C4-2B (cell line): ENCODE measurements around the gene ARHGEF28.

ENCODE experiments used
- H3K27ac ChIP-seq: fragments of 450-650 bp; 2 replicates; pipeline ENCODE4 v1.5.1; 2017
- ZFX ChIP-seq: fragments of 450-650 bp; IDR thresholded peaks from 2 replicates; pipeline ENCODE4 v1.6.1; 2017
- TF ChIP-seq, protein P1 (sequence below): fragments of 450-650 bp; conservative IDR thresholded peaks from 2 replicates; pipeline ENCODE4 v1.5.1; 2017; ENCODE audit warnings: mild to moderate bottlenecking

The ARHGEF28 gene

DNA sequence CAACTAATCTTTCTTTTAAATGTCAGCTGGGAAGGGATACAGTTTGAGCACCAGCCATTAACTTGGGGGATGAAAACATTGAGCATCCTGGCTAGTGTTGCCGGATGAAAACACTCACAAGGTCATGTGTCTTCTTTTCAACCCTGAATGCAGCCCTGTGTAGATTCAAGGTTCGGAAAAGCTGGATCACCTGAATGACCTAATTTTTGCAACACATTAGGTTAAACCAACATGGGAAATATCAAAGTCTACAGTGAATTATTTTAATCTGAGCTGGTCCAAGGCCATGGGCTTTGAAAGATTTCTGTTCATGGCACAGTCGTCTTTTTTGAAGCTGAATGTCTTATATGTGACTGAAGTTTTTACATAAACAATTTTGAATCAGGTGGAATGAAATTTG is 281.2 kb downstream of the ARHGEF28 start:
- TF ChIP-seq, protein P1, sequence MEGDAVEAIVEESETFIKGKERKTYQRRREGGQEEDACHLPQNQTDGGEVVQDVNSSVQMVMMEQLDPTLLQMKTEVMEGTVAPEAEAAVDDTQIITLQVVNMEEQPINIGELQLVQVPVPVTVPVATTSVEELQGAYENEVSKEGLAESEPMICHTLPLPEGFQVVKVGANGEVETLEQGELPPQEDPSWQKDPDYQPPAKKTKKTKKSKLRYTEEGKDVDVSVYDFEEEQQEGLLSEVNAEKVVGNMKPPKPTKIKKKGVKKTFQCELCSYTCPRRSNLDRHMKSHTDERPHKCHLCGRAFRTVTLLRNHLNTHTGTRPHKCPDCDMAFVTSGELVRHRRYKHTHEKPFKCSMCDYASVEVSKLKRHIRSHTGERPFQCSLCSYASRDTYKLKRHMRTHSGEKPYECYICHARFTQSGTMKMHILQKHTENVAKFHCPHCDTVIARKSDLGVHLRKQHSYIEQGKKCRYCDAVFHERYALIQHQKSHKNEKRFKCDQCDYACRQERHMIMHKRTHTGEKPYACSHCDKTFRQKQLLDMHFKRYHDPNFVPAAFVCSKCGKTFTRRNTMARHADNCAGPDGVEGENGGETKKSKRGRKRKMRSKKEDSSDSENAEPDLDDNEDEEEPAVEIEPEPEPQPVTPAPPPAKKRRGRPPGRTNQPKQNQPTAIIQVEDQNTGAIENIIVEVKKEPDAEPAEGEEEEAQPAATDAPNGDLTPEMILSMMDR = no peak
- no peak for TF ChIP-seq ZFX

DNA sequence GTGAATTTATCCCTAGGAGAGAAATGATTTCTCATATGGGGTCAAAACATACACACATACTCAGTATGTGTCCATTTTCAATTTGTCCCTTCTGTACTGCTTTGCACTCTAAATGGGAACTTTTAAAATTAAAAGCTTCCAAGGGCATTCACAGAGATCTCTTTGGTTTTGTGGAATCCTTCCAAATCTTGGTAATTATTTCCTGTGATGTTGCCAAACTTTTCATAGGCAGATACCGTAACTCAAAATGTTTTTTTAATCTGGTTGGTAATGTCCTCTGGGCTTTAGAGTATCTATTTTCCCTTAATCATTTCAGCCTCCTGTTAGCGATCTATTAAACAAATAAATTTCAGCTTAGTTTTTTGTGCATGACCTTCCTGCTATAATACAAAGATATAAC is 282.4 kb downstream of the ARHGEF28 start:
- H3K27ac ChIP-seq = no peak overlapping the region
- TF ChIP-seq, protein P1 = no peak
- TF ChIP-seq ZFX = no peak

More for the DNA sequence above, 281.2 kb downstream of the ARHGEF28 start:
- no peak overlapping the region for H3K27ac ChIP-seq

DNA sequence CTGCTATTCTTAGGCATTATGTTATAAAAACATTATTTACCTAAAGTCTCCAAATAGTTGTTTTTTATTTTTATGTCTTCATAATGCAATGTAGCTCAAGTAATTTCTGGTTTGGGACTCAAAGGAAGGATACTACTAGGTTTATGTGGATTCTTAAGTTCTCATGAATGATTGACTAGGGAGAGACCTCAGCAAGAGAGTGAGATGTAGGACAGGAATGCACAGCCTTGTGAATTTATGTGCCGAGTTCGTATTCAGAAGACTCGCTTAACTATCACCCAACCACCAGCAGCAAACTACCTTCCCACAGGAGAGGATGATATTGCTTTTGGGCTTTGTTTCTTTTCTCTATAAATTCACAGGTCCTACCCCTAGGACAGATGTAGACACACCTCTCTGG is 282.9 kb downstream of the ARHGEF28 start:
- H3K27ac ChIP-seq = no peak overlapping the region
- no peak for TF ChIP-seq ZFX

DNA sequence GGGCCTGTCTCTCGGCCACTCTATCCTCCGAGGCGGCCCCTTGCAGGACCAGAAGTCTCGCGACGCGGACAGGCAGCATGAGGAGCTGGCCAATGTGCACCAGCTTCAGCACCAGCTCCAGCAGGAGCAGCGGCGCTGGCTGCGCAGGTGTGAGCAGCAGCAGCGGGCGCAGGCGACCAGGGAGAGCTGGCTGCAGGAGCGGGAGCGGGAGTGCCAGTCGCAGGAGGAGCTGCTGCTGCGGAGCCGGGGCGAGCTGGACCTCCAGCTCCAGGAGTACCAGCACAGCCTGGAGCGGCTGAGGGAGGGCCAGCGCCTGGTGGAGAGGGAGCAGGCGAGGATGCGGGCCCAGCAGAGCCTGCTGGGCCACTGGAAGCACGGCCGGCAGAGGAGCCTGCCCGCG is 283.5 kb downstream of the ARHGEF28 start:
- TF ChIP-seq ZFX = no peak
- TF ChIP-seq, protein P1 = no peak
- H3K27ac ChIP-seq = no peak overlapping the region

DNA sequence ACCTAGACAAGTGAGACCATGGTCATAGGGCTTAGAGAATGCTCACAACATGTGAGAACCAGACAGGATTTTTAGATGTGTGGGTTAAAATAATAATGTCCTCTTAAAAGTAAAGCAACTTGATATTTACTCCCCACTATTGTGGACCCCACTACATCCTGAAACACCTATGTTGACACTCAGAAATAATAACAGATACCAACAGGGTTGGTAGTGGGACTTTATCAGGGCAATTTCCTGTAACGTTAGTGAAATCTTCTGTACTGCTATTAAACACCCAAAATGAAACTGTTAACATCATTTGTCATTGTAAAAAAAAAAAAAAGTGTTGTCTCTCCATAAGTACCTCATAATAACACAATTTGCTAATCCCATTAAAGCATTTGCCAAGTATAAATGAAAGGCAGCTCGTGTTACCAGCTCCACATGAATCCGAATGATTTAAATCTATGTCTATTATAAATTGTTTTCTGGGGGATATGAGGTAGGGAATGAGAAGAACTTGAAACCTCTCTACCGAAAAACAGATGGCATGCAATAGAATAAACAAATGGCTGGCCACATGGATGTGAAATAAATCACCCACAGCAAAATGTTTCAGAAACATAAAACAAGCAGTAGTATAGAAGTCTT is 285.9 kb downstream of the ARHGEF28 start:
- no peak overlapping the region for H3K27ac ChIP-seq

DNA sequence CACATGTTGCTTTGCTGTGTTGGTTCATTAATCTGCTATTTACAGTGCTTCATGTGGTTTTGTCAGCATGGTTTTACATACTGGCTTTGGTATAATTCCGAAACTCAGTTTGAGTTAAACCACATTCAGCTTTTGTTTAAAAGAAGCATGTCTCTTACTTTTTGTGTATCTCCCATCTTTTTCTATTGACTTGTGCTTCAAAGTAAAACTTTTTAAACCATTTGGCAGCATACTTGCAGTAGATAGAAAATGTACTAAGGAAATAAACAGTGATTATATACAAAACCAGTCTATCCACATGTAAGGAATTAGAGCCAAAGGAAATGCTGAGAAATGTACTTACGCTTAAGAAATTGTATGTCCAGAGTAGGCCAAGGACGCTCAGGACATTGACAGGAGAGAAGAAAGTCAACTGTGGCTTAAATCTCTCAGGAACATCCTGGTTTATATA is 286.9 kb downstream of the ARHGEF28 start:
- H3K27ac ChIP-seq = no peak overlapping the region
- TF ChIP-seq, protein P1 = no peak
- TF ChIP-seq ZFX = no peak

More for the DNA sequence above, 285.9 kb downstream of the ARHGEF28 start:
- TF ChIP-seq ZFX = no peak
- TF ChIP-seq, protein P1 = no peak

DNA sequence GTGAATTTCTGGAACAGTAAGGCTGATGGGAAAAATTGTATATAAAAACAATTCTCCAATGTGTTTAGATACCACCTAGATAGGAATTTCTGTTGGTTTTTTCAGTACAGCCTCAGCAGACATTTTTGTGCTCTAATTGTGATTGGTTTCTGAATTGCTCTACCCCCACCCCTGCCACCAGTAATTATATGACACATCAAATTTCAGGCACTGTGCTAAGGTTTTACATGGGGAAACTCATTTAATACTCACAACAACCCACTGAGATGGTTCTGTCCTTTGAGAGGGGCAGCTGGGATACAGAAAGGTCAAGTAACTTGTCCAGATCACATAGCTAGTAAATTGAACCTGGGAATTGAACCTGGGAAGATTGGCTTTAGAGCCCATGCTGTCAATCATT is 288.0 kb downstream of the ARHGEF28 start:
- no peak for TF ChIP-seq ZFX
- TF ChIP-seq, protein P1 = no peak

DNA sequence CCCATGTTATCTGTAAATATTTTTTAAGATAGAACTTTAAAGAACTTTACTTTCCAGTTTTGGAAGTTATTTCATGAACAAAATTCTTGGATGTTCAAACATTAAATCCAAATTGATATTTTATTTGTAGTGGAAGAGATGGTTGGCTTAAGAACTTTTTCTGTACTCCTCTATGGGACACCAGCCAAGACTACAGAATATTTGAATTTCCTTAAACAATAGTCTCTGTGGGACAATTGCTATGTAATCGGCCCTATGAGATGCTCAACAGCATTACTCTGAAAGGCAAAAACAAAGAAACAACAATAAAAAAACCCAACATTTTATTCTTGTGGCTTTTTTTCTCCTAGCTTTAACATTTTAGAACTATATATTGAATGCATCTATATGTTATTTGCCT is 289.3 kb downstream of the ARHGEF28 start:
- no peak for TF ChIP-seq ZFX
- TF ChIP-seq, protein P1 = no peak
- no peak overlapping the region for H3K27ac ChIP-seq

More for the DNA sequence above, 288.0 kb downstream of the ARHGEF28 start:
- H3K27ac ChIP-seq = no peak overlapping the region
